ENCODE measurements around the gene EPC1. TPM values are rescaled to one million over a fixed set of nuclear protein-coding genes. Genes with fewer than 3 reads are reported as not detected.

The EPC1 gene
- total and polyA plus RNA-seq, 9 donors: 32.5 to 42.5 (median 38.0) TPM

DNA sequence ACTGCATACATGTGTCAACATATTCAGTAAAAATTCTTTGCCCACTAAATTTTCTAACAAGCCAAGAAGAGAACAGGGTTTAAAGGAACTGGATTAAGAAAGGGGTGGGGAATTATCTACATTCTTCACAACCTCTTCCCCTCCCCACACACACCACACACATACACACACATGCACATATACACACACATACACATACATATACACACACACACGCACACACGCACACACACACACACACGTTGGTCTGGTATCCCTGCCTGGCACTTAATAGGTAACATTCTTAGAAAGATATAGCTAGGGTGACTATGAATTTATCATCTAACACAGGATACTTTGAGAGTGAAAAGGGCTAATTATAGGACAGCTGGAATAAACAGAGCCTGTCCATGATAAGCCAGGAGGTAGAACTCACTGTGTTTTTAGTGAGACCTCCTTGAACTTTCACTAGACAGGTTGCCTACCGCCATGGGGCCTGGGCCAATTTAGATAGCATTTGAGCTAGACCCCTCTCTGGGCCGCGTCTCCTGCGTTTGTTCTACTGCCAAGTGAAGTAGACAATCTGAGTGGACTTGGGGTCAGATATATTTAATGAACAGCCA lies 33.1 kb upstream of the EPC1 start:
- DNase-seq: no peak
- H3K4me3 ChIP-seq (ENCODE audit: low read length): no peak overlapping the region
- WGBS (ENCODE audit: insufficient coverage): no CpG with 5 or more reads among the region's 7 CpGs

GRCh38 chr10:32379318-32379949 lies 32.5 kb upstream of the EPC1 start:
- Histone ChIP-seq H3K36me3 (ENCODE audit: control insufficient read depth, insufficient read depth, low read length) (no peaks in the 10 kb centered on the region), H3K4me1 (ENCODE audit: control insufficient read depth, insufficient read depth, low read length) (no peaks in the 10 kb centered on the region), H3K9me3 (replicated peaks; ENCODE audit: control insufficient read depth, low read depth, low read length) (no peaks in the 10 kb centered on the region), H3K27ac (ENCODE audit: low read length) (peak overlapping the region; percentile 87), H3K27me3 (ENCODE audit: control insufficient read depth, insufficient read depth, low read length) (no peaks in the 10 kb centered on the region), H3K4me3 (ENCODE audit: low read length) (peak overlapping the region; percentile 48)
- WGBS (ENCODE audit: insufficient coverage): no CpG with 5 or more reads among the region's 10 CpGs
- DNase-seq: peak; percentile 89

More for the DNA sequence above, 33.1 kb upstream of the EPC1 start:
- Histone ChIP-seq H3K27ac (ENCODE audit: low read length) (peak overlapping the region; percentile 87), H3K4me1 (ENCODE audit: control insufficient read depth, insufficient read depth, low read length) (no peaks in the 10 kb centered on the region), H3K27me3 (ENCODE audit: control insufficient read depth, insufficient read depth, low read length) (no peaks in the 10 kb centered on the region), H3K36me3 (ENCODE audit: control insufficient read depth, insufficient read depth, low read length) (no peaks in the 10 kb centered on the region), H3K9me3 (replicated peaks; ENCODE audit: control insufficient read depth, low read depth, low read length) (no peaks in the 10 kb centered on the region)

- no peaks in the 10 kb centered on the region for H3K36me3 ChIP-seq (ENCODE audit: control insufficient read depth, insufficient read depth, low read length)
- 2% methylated on average over 6 of the region's 19 CpGs for WGBS (ENCODE audit: insufficient coverage)
- peaks cover 2% of the 10 kb centered on the region for H3K9me3 ChIP-seq (replicated peaks; ENCODE audit: control insufficient read depth, low read depth, low read length)
- peak overlapping the region; percentile 87 for H3K27ac ChIP-seq (ENCODE audit: low read length)
- no peaks in the 10 kb centered on the region for H3K4me1 ChIP-seq (ENCODE audit: control insufficient read depth, insufficient read depth, low read length)
- peak; percentile 99 for DNase-seq
- no peaks in the 10 kb centered on the region for H3K27me3 ChIP-seq (ENCODE audit: control insufficient read depth, insufficient read depth, low read length)
- peak overlapping the region; percentile 48 for H3K4me3 ChIP-seq (ENCODE audit: low read length)
These were observed 31.7 kb upstream of the EPC1 start for GRCh38 chr10:32378363-32379317.

DNA sequence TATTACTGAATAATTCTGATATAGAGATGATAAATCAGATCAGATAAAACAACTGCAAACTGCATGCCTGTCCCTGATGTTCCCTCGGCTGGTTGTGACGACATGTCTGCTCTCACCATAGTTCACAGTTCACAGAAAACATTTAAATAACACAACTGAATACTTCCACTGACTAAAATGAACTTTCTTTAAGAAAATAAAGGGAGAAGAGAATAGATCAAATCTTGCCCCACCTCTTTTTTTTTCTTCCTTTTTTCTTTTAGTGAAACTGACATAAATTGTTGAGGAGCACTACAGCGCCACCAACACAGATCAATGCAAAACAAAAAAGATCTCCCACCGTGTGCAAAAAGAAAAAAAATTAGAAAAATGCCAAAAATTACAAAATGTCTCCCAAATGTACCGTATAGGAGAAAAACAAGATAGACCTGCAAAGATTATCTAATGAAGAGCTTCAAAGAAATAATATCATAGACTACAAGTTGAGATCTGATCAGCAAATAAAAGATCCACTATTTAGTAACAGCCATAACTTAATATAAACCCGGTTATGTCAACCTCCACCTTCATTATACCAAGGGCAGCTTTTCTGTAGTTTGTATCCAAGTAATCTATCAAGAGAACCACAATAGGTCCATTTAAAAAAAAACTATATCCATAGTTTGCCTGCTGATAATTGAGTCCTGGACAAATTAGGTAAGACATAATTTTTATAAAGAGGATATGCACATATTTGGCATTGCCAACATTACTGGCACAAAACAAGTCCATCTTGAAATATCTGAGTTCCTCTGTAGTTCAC lies 30.7 kb upstream of the EPC1 start:
- peak; percentile 91 for DNase-seq
- no CpG with 5 or more reads among the region's 6 CpGs for WGBS (ENCODE audit: insufficient coverage)
- H3K27ac ChIP-seq (ENCODE audit: low read length): peak overlapping the region; percentile 87
- no peaks in the 10 kb centered on the region for H3K27me3 ChIP-seq (ENCODE audit: control insufficient read depth, insufficient read depth, low read length)
- peaks cover 2% of the 10 kb centered on the region for H3K9me3 ChIP-seq (replicated peaks; ENCODE audit: control insufficient read depth, low read depth, low read length)
- no peaks in the 10 kb centered on the region for H3K36me3 ChIP-seq (ENCODE audit: control insufficient read depth, insufficient read depth, low read length)
- no peaks in the 10 kb centered on the region for H3K4me1 ChIP-seq (ENCODE audit: control insufficient read depth, insufficient read depth, low read length)
- H3K4me3 ChIP-seq (ENCODE audit: low read length): peak overlapping the region; percentile 48

DNA sequence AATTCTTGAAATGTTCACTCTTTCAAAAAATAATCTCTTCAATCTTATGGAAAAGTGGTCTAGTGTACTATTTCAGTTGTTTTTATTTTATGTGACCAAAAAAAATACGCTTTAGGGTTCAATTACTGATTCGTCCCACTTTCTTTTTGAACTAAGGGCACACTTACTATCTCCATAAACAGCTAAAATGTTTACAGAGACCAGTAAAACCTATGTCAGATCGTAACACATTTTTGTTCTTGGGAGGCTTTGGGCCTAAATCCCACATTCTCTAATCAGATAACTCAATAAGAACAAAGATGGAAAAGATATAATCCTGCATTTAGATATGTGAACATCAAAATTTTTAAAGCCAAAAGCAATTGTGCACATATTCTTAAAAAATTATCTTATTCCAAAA lies 29.8 kb upstream of the EPC1 start:
- H3K4me3 ChIP-seq (ENCODE audit: low read length): peak overlapping the region; percentile 48
- no peaks in the 10 kb centered on the region for H3K27me3 ChIP-seq (ENCODE audit: control insufficient read depth, insufficient read depth, low read length)
- no peaks in the 10 kb centered on the region for H3K4me1 ChIP-seq (ENCODE audit: control insufficient read depth, insufficient read depth, low read length)
- H3K27ac ChIP-seq (ENCODE audit: low read length): peak overlapping the region; percentile 87
- H3K36me3 ChIP-seq (ENCODE audit: control insufficient read depth, insufficient read depth, low read length): no peaks in the 10 kb centered on the region
- DNase-seq: peak; percentile 66
- no CpG with 5 or more reads among the region's 3 CpGs for WGBS (ENCODE audit: insufficient coverage)
- H3K9me3 ChIP-seq (replicated peaks; ENCODE audit: control insufficient read depth, low read depth, low read length): peaks cover 2% of the 10 kb centered on the region

DNA sequence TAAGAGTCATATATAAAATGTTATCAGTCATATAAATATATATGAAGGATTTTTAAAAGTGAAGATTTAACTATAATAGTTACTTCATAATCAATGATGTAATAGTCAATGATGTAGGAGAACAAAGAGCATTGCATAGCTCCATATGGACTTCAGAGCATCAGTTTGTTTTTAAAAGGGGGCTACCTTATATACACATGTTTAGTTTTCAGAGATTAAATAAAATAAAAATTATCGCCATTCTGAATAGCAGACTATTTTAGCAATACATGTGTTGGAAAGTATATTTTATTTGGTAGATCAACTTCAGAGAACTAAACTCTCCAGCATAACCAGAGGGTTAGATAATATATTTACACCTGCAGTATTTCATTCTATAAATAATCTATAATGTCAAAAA lies 29.1 kb upstream of the EPC1 start:
- DNase-seq: peak; percentile 22
- H3K4me3 ChIP-seq (ENCODE audit: low read length): peak overlapping the region; percentile 48
- no peak overlapping the region for H3K27ac ChIP-seq (ENCODE audit: low read length)
- H3K9me3 ChIP-seq (replicated peaks; ENCODE audit: control insufficient read depth, low read depth, low read length): peaks cover 2% of the 10 kb centered on the region
- no peaks in the 10 kb centered on the region for H3K27me3 ChIP-seq (ENCODE audit: control insufficient read depth, insufficient read depth, low read length)
- WGBS (ENCODE audit: insufficient coverage): no CpG with 5 or more reads among the region's 1 CpG
- peaks cover 1% of the 10 kb centered on the region for H3K36me3 ChIP-seq (ENCODE audit: control insufficient read depth, insufficient read depth, low read length)
- no peaks in the 10 kb centered on the region for H3K4me1 ChIP-seq (ENCODE audit: control insufficient read depth, insufficient read depth, low read length)

DNA sequence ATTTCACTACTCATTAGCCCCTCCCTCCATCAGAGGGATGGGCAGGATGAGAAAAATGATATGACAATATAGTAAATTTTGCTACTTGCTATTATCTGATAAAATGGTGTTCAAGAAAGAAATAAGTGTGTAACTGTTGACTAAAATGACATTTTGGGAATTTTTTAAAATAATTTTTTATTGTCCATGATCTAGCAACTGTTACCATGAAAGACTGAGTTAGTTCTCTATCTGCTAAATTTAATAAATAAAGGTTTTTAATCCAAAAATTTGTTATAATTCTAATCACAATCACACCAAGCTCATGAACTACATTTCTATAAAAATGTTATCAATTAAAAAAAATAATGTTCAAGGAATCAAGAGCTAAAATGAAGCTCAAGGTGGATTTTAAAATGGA lies 28.7 kb upstream of the EPC1 start:
- Histone ChIP-seq H3K4me3 (ENCODE audit: low read length) (no peak overlapping the region), H3K27me3 (ENCODE audit: control insufficient read depth, insufficient read depth, low read length) (no peaks in the 10 kb centered on the region), H3K4me1 (ENCODE audit: control insufficient read depth, insufficient read depth, low read length) (no peaks in the 10 kb centered on the region), H3K27ac (ENCODE audit: low read length) (no peak overlapping the region), H3K9me3 (replicated peaks; ENCODE audit: control insufficient read depth, low read depth, low read length) (peaks cover 2% of the 10 kb centered on the region), H3K36me3 (ENCODE audit: control insufficient read depth, insufficient read depth, low read length) (peaks cover 2% of the 10 kb centered on the region)
- no peak for DNase-seq

DNA sequence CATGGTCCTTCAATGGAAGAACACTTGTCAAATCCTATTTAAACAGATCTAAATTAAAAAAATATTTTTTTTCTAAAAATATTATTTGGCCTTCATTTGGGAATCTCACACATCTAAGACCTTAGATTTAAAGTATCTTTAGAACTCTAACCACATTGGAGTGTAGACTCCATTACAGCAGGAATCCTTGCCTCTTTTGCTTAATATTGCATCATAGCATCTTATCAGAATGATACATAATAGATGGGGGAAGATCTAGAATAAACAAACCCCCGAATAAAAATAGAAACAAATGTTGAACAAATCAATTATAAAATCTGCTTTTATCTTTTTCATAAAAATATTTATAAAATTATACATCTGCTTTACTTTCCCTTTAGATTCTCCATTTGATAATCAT lies 27.6 kb upstream of the EPC1 start:
- H3K27ac ChIP-seq (ENCODE audit: low read length): no peak overlapping the region
- peaks cover 2% of the 10 kb centered on the region for H3K36me3 ChIP-seq (ENCODE audit: control insufficient read depth, insufficient read depth, low read length)
- WGBS (ENCODE audit: insufficient coverage): no CpG with 5 or more reads among the region's 1 CpG
- no peaks in the 10 kb centered on the region for H3K27me3 ChIP-seq (ENCODE audit: control insufficient read depth, insufficient read depth, low read length)
- no peaks in the 10 kb centered on the region for H3K4me1 ChIP-seq (ENCODE audit: control insufficient read depth, insufficient read depth, low read length)
- H3K4me3 ChIP-seq (ENCODE audit: low read length): no peak overlapping the region
- peaks cover 2% of the 10 kb centered on the region for H3K9me3 ChIP-seq (replicated peaks; ENCODE audit: control insufficient read depth, low read depth, low read length)
- DNase-seq: no peak

- WGBS (ENCODE audit: insufficient coverage): no CpG with 5 or more reads among the region's 2 CpGs
- H3K4me3 ChIP-seq (ENCODE audit: low read length): no peak overlapping the region
- H3K4me1 ChIP-seq (ENCODE audit: control insufficient read depth, insufficient read depth, low read length): no peaks in the 10 kb centered on the region
- H3K27ac ChIP-seq (ENCODE audit: low read length): no peak overlapping the region
- peaks cover 2% of the 10 kb centered on the region for H3K9me3 ChIP-seq (replicated peaks; ENCODE audit: control insufficient read depth, low read depth, low read length)
- H3K36me3 ChIP-seq (ENCODE audit: control insufficient read depth, insufficient read depth, low read length): peaks cover 2% of the 10 kb centered on the region
- DNase-seq: no peak
- no peaks in the 10 kb centered on the region for H3K27me3 ChIP-seq (ENCODE audit: control insufficient read depth, insufficient read depth, low read length)
These were observed 26.5 kb upstream of the EPC1 start for GRCh38 chr10:32373496-32373895.
